Gastroesophageal sphincter (tissue), 2 donors: ENCODE measurements around the gene LRIG1.

Experiments used
- EP300 ChIP-seq: sonication (generic); formaldehyde crosslinking; IDR thresholded peaks from one replicate; pipeline ENCODE4 v1.6.1; 2017; ENCODE audit warnings: antibody characterized with exemption, mild to moderate bottlenecking
- POLR2A ChIP-seq, 2 donors: fragments of 450-650 bp; IDR thresholded peaks; one replicate each; pipeline ENCODE4 v1.6.1; 2017; ENCODE audit warnings: antibody characterized with exemption in 2 of 2, mild to moderate bottlenecking in 2 of 2, moderate library complexity in 1 of 2

DNA sequence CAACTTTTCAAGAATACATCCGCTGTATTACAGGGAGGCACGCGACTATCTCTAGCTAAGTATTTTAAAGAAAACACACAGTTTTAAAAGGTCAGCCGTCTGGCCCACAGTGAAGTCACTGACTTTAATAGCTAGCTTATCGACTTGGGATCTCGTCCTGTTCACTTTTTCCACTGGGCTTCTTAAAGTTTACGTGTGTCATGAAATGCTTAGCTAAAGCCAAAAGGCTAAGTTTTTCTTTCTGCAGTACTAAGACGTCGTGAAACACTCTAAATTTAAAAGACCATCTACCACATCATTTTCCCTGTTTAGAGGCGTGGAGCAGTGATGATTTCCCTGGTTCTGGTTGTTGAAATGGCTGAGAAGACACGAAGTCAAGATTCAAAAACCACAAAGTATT, 27.1 kb downstream of the LRIG1 start:
- TF ChIP-seq EP300 (no peak), POLR2A (IDR thresholded peaks at IDR 0.05) (no peak)
